ENCODE measurements around the gene NUMA1.
A peak's percentile ranks its signal among the peaks of the same experiment; 100 is the strongest.

NUMA1 gene, protein sequence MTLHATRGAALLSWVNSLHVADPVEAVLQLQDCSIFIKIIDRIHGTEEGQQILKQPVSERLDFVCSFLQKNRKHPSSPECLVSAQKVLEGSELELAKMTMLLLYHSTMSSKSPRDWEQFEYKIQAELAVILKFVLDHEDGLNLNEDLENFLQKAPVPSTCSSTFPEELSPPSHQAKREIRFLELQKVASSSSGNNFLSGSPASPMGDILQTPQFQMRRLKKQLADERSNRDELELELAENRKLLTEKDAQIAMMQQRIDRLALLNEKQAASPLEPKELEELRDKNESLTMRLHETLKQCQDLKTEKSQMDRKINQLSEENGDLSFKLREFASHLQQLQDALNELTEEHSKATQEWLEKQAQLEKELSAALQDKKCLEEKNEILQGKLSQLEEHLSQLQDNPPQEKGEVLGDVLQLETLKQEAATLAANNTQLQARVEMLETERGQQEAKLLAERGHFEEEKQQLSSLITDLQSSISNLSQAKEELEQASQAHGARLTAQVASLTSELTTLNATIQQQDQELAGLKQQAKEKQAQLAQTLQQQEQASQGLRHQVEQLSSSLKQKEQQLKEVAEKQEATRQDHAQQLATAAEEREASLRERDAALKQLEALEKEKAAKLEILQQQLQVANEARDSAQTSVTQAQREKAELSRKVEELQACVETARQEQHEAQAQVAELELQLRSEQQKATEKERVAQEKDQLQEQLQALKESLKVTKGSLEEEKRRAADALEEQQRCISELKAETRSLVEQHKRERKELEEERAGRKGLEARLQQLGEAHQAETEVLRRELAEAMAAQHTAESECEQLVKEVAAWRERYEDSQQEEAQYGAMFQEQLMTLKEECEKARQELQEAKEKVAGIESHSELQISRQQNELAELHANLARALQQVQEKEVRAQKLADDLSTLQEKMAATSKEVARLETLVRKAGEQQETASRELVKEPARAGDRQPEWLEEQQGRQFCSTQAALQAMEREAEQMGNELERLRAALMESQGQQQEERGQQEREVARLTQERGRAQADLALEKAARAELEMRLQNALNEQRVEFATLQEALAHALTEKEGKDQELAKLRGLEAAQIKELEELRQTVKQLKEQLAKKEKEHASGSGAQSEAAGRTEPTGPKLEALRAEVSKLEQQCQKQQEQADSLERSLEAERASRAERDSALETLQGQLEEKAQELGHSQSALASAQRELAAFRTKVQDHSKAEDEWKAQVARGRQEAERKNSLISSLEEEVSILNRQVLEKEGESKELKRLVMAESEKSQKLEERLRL (N-terminal part only)

DNA sequence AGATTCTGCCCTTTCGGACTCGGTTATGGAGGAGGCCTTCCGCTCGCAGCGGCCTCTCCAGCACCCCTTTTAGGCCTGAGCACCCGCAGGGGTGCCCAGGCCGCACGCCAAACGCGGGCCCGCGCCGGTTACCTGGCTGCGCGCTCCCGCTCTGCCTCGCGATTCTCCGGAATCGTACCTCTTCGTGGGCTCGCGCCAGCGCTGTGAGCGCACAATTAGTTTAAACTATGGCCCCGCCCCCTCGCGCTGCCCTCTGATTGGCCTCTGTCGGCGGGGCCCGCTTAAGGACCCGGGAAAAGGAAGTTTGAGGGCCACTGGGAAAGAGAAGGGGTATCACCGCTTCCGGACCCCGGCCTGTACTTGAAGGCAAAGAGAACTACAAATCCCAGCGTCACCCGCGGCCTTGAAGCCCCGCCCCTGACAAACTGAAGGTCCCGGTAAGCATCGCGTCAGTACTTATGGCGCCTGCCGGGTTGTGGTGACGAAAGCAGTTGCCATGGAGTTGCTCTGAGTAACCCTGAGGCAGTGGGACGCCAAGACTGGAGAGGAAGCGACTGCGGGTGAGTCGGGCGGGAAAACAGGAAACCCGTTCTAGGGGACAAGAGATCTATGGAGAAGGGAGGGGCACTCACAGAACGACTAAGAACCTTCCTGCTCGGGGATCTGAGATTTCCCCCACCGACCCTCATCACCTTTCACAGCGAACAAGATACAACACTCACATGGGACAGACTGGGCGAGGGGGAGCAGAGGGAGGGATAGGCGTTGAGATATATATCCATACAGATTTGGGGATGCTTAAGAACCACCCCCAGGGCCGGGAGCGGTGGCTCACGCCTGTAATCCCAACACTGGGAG is at the start of gene NUMA1, which contains the start of gene LRRC51:
TSS of gene NUMA1 (minus strand) at position 217 of the 858 bp plus-strand sequence. CDS start 44,599 bp downstream, outside the sequence.
TSS of gene LRRC51 (plus strand) at position 525 of the 858 bp plus-strand sequence. CDS start 8,234 bp downstream, outside the sequence.
- peak; percentile 92 for FAIRE-seq
- peak; percentile 99 for DNase-seq (ENCODE audit: low spot score)

DNA sequence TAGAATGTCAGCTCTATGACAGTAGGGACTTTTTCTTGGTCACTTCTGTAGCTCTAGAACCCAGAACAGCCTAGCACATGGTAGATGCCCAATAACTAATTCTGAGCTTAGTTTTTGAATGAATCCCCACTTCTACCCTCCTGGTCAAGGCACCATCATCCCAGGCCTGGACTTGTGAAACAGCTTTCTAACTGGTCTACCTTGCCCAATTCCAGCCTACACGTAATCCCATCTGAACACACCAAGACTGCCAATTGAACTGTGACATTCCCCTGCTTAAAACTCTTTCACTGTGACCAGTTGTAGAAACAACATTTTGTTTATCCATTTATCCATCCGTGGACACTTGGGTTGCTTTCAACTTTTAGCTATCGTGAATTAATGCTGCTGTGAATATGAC is 49.0 kb upstream of the NUMA1 start:
- FAIRE-seq (no peak), DNase-seq (ENCODE audit: low spot score) (no peak)

DNA sequence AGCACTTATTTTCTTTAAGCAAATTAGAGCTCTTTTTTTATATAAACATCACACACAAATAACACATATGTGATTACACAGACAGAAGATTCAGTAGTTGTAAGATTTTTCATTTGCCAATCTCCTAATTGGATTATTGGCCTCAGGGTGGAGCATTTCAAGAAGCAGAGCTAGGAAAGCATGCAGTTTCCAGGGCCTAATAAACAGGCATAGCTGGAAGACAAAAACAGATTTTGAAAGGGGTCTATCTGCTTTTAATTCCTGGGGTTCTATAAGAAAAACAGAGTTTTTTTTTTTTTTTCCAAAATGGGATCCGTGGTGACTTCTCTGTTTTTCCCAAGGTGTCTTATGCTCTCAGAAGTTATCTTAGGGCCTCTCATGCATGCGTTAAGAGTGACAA is 47.6 kb upstream of the NUMA1 start:
- DNase-seq (ENCODE audit: low spot score) (no peak), FAIRE-seq (no peak)

DNA sequence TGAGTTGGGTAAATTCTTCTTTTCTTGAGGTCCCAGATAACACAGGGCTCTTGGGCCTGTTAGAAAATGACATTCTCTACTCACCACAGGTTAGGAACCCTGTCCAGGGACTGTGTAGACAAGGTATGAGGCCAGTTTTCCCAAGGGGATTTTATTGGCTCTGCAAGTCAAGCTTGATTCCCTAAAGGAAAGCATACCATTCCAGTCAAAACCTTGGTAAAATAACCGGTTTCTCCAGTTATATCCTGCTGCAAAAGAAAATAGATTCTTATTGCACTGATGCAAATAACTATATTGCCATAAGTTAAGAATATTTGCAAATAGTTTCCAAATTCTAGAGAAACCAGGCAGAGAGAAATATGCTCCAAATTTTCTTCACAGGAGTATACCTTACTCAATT is 45.6 kb upstream of the NUMA1 start:
- no peak for DNase-seq (ENCODE audit: low spot score)
- FAIRE-seq: no peak

DNA sequence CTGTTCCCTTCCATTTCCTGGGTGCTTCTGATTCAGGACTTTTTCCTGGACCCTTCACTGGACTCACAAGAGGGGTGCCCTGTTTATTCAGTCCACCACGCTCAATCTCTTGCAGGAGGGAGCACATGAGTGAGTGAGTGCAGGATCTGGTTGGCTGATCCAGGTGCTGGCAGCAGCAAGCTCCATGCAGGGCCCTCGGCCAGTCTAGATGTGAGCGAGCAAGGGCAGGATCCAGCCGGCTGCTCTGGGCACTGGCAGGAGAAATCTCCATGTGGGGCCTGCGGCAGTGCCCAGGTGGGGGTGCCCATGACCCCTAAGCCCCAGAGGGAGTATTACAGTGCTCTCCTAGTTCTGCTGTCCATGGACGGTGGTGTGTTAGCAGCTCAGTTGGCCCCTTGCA is 43.7 kb upstream of the NUMA1 start:
- FAIRE-seq (no peak), DNase-seq (ENCODE audit: low spot score) (no peak)

DNA sequence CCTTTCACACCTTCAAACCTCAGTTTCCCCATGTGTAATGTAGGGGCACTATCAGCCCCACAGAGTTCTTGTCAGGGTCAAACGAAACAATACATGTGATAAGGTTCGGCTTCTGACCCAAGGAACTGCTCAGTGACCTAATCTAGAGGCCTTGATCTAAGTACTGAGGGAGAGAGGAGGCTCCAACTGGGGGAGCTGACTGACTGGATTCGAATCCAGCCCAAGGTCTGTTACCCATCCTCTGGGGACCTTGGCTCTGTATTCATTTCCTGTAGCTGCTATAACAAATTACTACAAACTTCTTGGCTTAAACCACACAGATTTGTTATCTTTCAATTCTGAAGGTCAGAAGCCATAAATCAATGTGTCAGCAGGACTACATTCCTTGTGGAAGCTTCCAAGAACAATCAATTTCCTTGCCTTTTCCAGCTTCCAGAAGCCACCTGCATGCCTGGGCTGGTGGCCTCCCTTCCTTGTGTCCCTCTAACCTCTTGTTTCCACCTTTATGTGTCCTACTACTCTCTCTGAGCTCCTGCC is 42.8 kb upstream of the NUMA1 start:
- DNase-seq (ENCODE audit: low spot score) (no peak), FAIRE-seq (no peak)

DNA sequence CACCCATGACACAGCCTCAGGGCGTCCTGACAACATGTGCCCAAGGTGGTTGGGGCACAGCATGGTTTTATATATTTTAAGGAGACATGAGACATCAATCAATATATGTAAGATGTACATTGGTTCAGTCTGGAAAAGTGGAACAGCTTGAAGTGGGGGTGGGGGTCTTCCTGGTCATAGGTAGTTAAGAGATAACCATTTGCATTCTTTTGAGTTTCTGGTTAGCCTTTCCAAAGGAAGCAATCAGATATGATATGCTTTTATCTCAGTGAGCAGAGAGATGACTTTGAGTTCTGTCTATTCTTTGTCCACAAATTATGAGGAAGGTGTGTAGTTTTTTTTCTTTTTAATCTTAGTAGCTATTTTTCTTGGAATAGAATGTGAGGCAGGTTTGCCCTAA is 42.3 kb upstream of the NUMA1 start:
- DNase-seq (ENCODE audit: low spot score): no peak
- no peak for FAIRE-seq

DNA sequence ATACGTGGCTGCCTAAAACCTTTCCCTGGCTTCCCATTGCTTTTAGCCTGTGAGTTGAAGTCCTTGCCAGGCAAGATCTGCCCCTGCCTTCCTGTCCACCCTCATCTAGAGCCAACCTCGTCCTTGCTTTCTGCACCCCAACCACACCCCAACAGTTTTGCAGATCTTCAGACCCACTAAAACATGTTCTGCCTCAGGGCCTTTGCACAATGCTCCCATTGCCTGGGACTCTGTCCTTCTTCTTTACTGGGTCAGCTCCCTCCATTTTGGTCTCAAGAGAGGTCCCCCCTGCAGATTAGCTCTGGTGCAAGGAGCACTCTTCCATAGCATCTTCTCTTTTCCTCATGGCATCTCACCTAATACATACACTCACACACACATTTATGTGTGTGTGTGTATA is 40.6 kb upstream of the NUMA1 start:
- FAIRE-seq (no peak), DNase-seq (ENCODE audit: low spot score) (no peak)

DNA sequence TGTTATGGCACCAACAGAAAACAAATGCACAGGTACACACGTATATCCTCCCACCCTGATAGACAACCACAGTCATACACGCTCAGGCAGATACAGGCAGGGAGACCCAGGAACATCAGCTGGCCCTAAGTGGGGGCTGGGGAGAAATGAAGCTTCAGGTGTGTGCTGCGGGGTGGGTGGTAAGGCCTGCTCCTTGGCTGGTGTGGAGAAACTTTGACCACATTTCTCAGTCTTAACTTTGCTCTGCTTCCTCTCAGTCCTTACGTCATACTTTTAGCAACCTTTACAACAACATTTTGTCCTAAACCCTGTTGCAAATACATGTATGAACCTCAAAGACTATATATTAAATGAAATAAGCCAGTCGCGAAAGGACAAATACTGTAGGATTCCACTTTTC is 38.9 kb upstream of the NUMA1 start:
- no peak for FAIRE-seq
- DNase-seq (ENCODE audit: low spot score): no peak

DNA sequence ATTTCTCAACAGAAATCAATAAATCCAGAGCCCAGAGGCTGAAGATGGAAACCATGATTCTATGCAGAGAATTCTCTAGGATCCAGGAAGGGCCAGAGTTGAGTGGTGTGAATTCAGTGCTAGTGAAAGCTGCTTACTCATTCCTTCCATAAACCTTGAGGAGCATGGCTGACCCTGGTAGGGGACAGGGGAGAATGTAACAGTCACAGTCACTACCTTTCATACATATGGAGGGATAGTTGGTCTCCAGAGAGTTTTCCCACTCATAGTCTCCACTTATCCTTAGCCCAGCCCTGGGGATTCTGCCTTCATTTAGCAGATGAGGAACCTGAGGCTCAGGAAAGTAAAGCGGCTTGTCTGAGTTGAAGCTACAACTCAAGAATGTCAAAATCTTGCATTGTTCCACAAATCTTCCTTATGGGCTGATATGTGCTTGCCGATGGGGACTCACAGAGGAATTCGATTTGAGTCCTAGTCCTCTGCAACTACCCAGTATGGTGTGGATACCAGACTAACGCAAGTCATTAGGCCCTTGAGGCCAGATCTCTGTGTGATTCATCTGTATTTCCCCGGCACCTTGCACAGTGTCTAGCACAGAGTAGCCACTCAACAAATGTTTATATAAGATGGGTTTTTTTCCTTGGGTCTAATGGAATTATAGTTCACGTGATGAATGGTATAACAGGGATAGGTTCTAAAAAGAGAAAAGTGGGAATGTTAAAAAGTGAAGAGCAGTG is 35.8 kb upstream of the NUMA1 start:
- DNase-seq (ENCODE audit: low spot score): no peak
- FAIRE-seq: no peak

DNA sequence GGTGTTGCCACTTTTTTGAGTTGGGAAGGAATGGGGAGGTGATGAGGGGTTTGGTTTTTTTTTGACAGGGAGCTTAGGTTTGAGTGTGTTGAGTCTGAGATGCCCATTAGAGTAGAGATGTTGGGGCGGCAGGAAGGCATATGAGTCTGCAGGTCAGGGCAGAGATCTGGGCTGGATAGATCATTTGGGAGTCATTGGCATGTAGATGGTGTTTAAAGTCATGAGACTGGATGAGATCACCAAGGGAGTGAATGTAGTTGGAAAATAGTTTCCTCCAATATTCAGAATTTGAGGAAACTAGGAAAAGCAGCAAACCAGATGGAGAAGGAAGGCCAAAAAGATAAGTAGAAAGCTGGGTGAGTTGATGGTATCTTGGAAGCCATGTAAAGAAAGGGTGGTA is 34.2 kb upstream of the NUMA1 start:
- DNase-seq (ENCODE audit: low spot score): no peak
- no peak for FAIRE-seq

DNA sequence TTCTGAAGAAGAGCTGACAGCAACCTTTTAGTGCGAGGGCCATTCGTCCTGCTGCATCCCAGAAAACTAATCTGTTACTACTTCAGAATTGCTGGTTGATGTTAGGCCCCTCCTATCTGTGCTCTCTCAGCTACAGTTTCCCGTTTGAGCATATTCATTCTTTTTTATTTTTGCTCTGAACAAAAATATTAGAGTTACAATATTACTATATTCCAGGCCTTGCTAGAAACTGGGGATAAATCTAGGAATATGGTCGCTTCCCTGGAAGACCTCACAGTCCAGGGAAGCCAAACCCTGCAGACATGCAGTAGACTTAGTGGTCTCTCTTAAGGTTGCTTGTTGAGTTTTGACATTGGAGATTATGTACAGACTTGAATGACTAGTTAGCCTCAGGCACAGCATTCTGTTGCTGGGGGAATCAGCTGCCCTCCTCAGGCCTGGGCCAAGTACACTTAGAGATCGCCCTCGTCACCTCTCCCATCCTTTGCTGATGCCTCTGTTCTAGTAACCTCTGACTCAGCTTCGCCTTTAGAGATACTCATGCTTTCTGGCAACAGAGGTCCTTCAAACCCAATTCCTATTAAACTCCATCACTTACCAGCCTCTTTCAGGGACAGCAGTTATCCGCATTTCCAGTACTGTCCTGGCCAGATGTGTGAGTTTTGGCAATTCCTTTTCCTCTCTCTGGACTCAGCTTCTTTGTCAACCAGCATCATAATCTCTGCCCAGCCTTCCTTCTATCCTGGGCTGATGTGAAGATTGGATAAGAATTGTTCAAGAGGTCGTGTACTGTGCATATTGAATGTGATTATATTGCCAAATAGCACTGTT is 32.9 kb upstream of the NUMA1 start:
- DNase-seq (ENCODE audit: low spot score): no peak
- FAIRE-seq: no peak

DNA sequence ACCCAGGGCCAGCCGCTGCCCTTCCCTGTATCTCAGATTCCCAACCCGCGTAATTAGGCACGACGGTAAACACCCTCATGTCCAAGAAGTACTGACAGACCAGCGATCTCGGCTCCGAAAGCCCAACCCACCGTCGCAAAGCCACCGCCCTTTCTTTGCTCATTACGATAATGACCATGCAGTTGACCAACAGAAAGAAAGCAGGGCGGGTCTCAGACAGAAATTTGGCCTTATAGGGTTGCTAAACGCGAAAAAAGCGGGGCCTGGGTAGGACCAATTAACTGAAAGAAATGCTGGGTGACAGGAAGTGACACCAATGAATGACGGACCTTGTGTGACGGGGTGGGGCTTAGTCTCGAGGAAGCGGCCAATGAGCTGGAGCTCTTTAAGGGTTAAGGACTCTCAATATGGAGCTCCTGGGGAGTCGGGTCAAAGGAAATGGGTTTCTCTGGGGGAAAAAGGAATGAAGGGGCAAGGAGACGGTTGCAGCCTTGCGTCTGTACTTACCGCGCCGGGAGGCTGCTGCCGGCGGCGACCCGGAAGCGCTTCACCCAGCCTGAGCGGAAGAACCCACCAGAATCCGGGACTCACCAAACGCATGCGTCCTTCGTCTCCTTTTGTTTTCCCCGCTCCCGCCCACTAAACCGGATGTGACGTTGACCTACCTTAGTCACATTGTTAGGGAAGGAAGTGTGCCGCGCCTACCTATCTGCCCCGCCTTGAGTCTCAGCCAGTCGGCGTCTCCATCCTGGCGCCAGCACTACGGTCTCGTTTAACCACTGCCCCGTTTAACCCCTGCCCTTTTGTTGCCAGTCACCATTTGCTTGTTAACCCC is 32.0 kb upstream of the NUMA1 start, which contains the start of gene ANAPC15:
TSS of gene ANAPC15 (minus strand) at position 553 of the 835 bp plus-strand sequence. CDS start 1,419 bp downstream, outside the sequence.
- FAIRE-seq: peak; percentile 94
- peak; percentile 97 for DNase-seq (ENCODE audit: low spot score)

DNA sequence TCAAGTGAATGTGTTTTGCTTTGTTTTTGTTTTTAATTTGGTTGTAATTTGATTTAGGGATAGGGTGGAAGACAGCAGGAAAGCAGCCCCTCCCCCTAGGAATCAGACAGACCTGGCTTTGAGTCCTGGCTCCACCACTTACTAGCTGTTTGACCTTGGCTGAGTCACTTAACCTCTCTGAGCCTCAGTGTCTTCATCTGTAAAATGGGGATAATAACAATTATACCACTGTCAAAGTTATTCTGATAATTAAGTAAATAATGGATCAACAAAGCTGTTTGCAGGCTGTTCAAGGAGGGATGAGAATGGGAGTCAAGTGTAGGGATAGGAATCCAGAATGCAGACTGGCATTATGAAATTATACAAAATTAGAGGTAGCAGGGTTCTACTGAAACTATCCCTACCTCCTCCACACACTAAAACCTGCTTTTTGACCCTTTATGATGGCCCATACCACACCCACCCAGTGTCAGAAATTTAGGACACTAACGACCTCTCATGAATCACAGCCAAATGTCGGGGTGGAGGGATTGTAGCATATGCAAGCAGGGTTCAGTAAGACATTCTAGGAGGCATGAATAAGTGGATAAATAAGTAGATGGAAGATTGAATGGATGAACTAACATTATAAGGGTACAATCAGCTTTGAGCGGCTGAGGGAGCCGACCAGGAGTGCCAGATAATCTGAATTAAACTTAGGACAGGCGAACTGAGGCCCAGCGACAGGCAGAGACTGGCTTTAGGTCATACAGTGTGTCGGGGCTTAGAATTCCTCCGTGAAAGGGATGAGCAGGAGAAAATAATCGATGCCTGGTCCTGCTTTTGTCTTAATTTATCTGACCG is 31.2 kb upstream of the NUMA1 start:
- DNase-seq (ENCODE audit: low spot score): no peak
- no peak for FAIRE-seq

DNA sequence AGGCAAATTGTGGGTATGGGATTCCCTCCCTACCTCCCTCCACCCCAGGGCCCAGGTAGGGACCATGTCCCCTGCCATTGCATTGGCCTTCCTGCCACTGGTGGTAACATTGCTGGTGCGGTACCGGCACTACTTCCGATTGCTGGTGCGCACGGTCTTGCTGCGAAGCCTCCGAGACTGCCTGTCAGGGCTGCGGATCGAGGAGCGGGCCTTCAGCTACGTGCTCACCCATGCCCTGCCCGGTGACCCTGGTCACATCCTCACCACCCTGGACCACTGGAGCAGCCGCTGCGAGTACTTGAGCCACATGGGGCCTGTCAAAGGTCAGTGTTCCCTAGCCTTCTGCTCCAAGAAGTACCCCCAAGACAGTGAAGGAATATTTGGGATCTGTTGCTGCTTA is 25.5 kb upstream of the NUMA1 start, which contains the start of gene TOMT:
TSS of gene TOMT (plus strand) at position 37 of the 400 bp plus-strand sequence. CDS start at position 65, 28 bp downstream.
- FAIRE-seq (no peak), DNase-seq (ENCODE audit: low spot score) (no peak)

DNA sequence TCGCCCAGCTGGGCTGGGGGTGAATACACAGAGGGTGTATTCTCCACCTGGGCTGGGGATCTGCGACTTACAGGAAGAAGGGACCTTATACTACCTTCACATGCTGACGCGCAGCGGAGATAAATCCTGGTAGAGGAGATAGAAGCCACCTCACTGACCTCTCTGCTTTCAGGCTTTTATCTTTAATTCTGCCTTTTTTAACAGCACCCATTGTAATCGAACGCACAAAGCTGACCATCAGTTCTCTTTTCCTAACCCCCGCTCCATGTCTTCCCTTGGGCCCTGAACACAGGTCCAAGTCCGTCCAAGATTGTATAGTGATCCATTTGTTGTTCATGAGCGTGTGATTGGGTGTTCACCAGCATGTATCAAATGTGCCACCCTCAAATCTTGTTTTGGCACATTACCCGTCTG is 23.4 kb upstream of the NUMA1 start:
- FAIRE-seq: no peak
- DNase-seq (ENCODE audit: low spot score): no peak

Measured in RCC 7860 (cell line).